Measurements from ENCODE around the gene ING5.
"Not testable (repeated sequence)": the region's sequence is repeated elsewhere in the genome, so short reads cannot be mapped to it uniquely, and the experiment has no call there.

The ING5 gene

GRCh38 chr2:241755777-241756176, 53.9 kb downstream of the ING5 start:
- Histone ChIP-seq H3K36me3 (replicated peaks) (no peaks in the 10 kb centered on the region), H3K27me3 (replicated peaks) (no peaks in the 10 kb centered on the region), H3K4me3 (ENCODE audit: low read depth, low read length) (no peak overlapping the region), H3K27ac (no peak overlapping the region)
- in situ Hi-C loops (cut with HindIII; ENCODE audit: low pct_ligation_motif_present, low sequenced_read_pairs) = no loop called here
- no peak for TF ChIP-seq CTCF (IDR thresholded peaks at IDR 0.05; ENCODE audit: low read depth, low read length, missing control alignments)
- no peak for DNase-seq

DNA sequence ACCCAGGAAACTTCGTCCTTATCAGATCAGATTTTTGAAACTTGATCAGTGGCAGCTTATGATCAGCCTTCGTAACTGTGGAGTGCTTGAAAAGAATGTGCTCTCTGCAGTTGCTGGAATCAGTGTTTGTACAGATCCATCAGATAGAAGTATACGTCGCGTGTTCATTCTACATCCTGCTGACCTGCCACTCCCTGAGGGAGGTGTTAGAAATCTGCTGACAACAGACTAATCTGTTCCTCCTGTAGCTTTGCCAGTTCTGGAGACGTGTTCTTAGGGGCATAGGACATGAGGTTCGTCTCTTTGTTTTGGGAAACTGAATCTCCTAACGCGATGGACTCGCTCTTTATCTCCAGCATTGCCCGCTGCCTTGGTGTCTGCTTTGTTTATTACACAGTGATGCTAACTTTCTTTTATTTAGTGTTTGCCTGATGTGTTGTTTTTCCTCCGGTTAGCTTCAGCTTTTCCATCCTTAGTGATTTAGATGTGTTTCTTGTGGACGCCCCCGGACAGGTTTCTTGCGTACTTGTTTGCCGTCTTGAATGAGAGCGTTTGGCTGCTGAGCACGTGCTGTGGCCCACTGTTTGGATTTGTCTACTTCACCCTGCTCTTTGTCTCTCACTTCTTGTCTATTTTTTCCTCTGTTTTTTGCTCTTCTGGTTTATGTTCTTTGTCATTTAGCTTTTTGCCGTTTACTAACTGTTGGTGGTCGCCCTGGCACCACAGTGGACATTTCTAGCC, 57.4 kb downstream of the ING5 start:
- H3K4me3 ChIP-seq (ENCODE audit: low read depth, low read length) = no peak overlapping the region
- H3K36me3 ChIP-seq (replicated peaks) = no peaks in the 10 kb centered on the region
- H3K27ac ChIP-seq = no peak overlapping the region
- no peaks in the 10 kb centered on the region for H3K27me3 ChIP-seq (replicated peaks)
- no peak for TF ChIP-seq CTCF (IDR thresholded peaks at IDR 0.05; ENCODE audit: low read depth, low read length, missing control alignments)
- DNase-seq = no peak
- in situ Hi-C loops (cut with HindIII; ENCODE audit: low pct_ligation_motif_present, low sequenced_read_pairs) = no loop called here

DNA sequence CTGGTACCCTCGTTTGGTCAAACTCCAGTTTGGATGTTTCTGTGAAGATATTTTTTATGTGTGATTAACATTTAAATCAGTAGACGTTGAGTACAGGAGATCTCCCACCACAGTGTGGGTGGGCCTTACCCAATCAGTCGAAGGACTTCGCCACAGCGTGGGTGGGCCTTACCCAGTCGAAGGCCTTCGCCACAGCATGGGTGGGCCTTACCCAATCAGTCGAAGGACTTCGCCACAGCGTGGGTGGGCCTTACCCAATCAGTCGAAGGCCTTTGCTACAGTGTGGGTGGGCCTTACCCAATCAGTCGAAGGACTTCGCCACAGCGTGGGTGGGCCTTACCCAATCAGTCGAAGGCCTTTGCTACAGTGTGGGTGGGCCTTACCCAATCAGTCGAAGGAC, 58.1 kb downstream of the ING5 start:
- H3K36me3 ChIP-seq (replicated peaks); in situ Hi-C loops (cut with HindIII; ENCODE audit: low pct_ligation_motif_present, low sequenced_read_pairs); H3K27me3 ChIP-seq (replicated peaks); H3K27ac ChIP-seq; DNase-seq; H3K4me3 ChIP-seq (ENCODE audit: low read depth, low read length): not testable (repeated sequence)

- in situ Hi-C loops (cut with HindIII; ENCODE audit: low pct_ligation_motif_present, low sequenced_read_pairs) = no loop called here
- Histone ChIP-seq H3K4me3 (ENCODE audit: low read depth, low read length) (no peak overlapping the region), H3K36me3 (replicated peaks) (no peaks in the 10 kb centered on the region), H3K27me3 (replicated peaks) (no peaks in the 10 kb centered on the region), H3K27ac (no peak overlapping the region)
- DNase-seq = no peak
- TF ChIP-seq CTCF (IDR thresholded peaks at IDR 0.05; ENCODE audit: low read depth, low read length, missing control alignments) = no peak
These were observed 58.5 kb downstream of the ING5 start for GRCh38 chr2:241760301-241760771.

GRCh38 chr2:241762321-241762932, 60.6 kb downstream of the ING5 start:
- Histone ChIP-seq H3K27ac (no peak overlapping the region), H3K36me3 (replicated peaks) (no peaks in the 10 kb centered on the region), H3K27me3 (replicated peaks) (no peaks in the 10 kb centered on the region), H3K4me3 (ENCODE audit: low read depth, low read length) (no peak overlapping the region)
- no peak for DNase-seq
- no peak for TF ChIP-seq CTCF (IDR thresholded peaks at IDR 0.05; ENCODE audit: low read depth, low read length, missing control alignments)
- in situ Hi-C loops (cut with HindIII; ENCODE audit: low pct_ligation_motif_present, low sequenced_read_pairs) = no loop called here

DNA sequence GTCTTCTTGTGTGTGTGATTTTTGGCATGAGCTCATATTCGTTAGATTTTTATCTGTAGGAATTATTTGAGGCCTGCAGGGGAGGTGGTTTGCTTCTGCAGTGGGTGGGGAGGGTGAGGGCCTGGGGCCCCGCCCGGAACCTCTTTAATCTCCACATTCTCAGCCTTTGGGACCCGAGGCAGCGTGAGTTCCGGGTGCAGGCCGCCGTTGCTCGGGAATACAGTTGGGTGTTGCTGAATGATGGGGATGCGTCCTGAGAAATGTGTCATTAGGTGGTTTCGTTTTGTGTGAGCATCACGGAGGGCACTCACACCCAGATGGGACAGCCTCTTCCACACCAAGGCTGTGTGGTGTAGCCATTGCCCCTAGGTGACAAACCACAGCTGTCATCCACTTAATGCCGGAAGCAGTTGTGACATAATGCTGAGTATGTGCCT, 61.1 kb downstream of the ING5 start:
- no peak overlapping the region for H3K27ac ChIP-seq

More for the DNA sequence above, 61.1 kb downstream of the ING5 start:
- Histone ChIP-seq H3K36me3 (replicated peaks) (no peaks in the 10 kb centered on the region), H3K4me3 (ENCODE audit: low read depth, low read length) (no peak overlapping the region), H3K27me3 (replicated peaks) (no peaks in the 10 kb centered on the region)
- DNase-seq = no peak
- in situ Hi-C loops (cut with HindIII; ENCODE audit: low pct_ligation_motif_present, low sequenced_read_pairs) = no loop called here
- no peak for TF ChIP-seq CTCF (IDR thresholded peaks at IDR 0.05; ENCODE audit: low read depth, low read length, missing control alignments)
